ENCODE results near the gene SLC2A6. TPM values are rescaled to one million over a fixed set of nuclear protein-coding genes. Genes with fewer than 3 reads are reported as not detected.

Gene SLC2A6
- total RNA-seq, 4 donors from 2014 or later = 2.1 to 4.9 (median 4.1) TPM

DNA sequence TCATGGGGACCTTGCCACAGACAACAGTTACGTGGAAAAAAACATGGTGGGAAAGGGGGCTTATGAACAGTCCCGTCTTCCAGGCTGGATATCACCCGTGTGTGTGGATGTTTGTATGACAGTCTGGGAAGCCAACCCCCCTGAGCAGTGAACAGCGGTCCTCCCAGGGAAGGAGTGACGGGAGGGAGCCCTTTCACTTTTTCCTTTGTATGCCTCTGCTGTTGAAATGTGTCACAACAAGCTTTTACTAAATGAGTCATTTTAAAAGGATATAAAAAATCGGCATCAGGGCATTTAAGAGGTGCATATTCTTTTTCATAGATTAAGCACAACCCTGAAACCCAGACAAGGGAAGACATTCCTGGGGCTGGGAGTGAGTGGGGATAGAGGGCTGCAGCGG lies 40.8 kb upstream of the SLC2A6 start:
- ATAC-seq (ENCODE audit: low FRiP score) (no peak), DNase-seq (ENCODE audit: low spot score) (no peak)
- TF ChIP-seq CTCF (IDR thresholded peaks at IDR 0.05) = no peak

DNA sequence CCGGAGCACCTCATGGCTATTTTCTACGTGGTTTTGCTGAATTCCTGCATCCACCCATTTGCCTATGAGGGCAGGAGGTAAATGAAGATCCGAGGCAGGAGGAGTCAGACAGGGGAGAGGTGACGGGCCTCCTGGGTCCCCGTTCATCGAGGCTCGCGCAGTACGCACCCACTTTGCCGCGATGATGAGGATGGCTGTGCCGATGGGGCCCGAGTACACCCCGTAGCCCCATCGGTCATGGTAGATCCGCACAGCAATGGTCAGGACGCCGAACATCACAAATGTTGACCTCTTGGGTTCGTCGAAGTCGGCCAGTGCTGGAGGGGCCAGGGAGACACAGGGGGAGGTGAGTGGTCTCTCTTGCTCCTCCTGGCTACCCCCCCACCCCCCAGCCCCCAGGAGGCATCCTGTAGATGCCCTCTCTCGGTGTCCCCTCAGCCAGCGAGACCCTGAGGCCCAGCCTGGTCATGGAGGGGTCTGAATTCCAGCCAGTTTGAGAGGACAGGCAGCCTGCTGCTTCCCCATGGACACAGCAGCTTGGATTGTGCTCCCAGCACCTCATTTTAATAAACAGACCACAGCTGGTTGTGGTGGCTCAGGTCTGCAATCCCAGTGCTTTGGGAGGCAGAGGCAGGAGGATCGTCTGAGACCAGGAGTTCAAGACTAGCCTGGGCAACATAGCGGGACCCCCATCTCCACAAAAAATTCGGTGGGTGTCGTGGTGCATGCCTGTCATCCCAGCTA lies 40.0 kb upstream of the SLC2A6 start:
- DNase-seq (ENCODE audit: low spot score) (no peak), ATAC-seq (ENCODE audit: low FRiP score) (no peak)
- TF ChIP-seq CTCF (IDR thresholded peaks at IDR 0.05) = no peak

GRCh38 chr9:133518200-133518599 lies 39.3 kb upstream of the SLC2A6 start:
- DNase-seq (ENCODE audit: low spot score) (no peak), ATAC-seq (ENCODE audit: low FRiP score) (no peak)
- TF ChIP-seq CTCF (IDR thresholded peaks at IDR 0.05) = no peak

- TF ChIP-seq CTCF (IDR thresholded peaks at IDR 0.05) = no peak
- no peak for ATAC-seq (ENCODE audit: low FRiP score)
- DNase-seq (ENCODE audit: low spot score) = no peak
Observed at GRCh38 chr9:133517711-133518110, 38.8 kb upstream of the SLC2A6 start.

- DNase-seq (ENCODE audit: low spot score) (no peak), ATAC-seq (ENCODE audit: low FRiP score) (no peak)
- TF ChIP-seq CTCF (IDR thresholded peaks at IDR 0.05) = no peak
Observed at GRCh38 chr9:133516961-133517350, 38.1 kb upstream of the SLC2A6 start.

DNA sequence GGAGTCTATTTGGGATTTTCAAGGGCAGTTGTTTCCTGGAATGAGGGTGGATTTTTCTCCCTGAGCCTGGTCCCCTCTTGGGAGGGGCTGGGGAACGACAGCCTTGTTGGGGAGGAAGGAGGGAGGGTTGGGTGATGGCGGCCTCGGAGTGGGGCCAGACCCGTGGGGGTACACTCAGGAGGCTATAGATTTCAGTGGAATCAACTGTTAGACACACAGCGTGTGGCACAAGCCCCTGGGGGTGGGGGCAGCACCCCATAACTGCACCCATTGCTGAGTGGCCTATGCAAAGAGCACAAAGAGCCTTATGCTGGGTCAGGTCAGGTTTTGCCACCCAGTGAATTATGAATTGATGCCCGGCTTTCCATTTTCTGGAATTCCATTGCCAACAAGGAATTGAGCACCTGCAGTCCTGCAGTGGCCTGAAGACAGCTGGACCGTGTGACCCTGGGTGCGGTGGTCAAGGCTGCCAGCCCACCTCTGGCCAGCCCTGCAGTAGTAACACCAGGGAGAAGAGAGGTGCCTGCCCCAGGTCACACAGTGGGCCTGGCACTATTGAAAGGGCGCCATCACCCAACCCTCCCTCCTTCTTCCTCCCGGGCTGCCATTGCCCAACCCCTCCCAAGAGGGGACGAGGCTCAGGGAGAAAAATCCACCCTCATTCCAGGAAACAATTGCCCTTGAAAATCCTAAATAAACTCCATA lies 37.5 kb upstream of the SLC2A6 start:
- no peak for ATAC-seq (ENCODE audit: low FRiP score)
- TF ChIP-seq CTCF (IDR thresholded peaks at IDR 0.05) = no peak
- no peak for DNase-seq (ENCODE audit: low spot score)
